Measurements from ENCODE around the gene SUFU. TPM values are rescaled to one million over a fixed set of nuclear protein-coding genes. Genes with fewer than 3 reads are reported as not detected.
"Not testable (repeated sequence)": the region's sequence is repeated elsewhere in the genome, so short reads cannot be mapped to it uniquely, and the experiment has no call there.

Gene SUFU
- total RNA-seq: 2.9 TPM

- FAIRE-seq (no peak), DNase-seq (ENCODE audit: low spot score in 2 of 2) (peak; percentile 97)
These were observed at the start of gene SUFU for GRCh38 chr10:102503264-102504178. Gene SUFU (plus strand): TSS chr10:102503972. CDS start chr10:102504153, 181 bp downstream.

- FAIRE-seq: not testable (repeated sequence)
These were observed 48.9 kb upstream of the SUFU start for GRCh38 chr10:102454662-102455487.

GRCh38 chr10:102455893-102456471 is 47.8 kb upstream of the SUFU start:
- FAIRE-seq: no peak

More at GRCh38 chr10:102454662-102455487, 48.9 kb upstream of the SUFU start:
- DNase-seq (ENCODE audit: low spot score in 2 of 2): not testable (repeated sequence)

GRCh38 chr10:102457591-102458150 is 46.1 kb upstream of the SUFU start:
- FAIRE-seq (no peak), DNase-seq (ENCODE audit: low spot score in 2 of 2) (no peak)

More at GRCh38 chr10:102455893-102456471, 47.8 kb upstream of the SUFU start:
- DNase-seq (ENCODE audit: low spot score in 2 of 2): no peak

- FAIRE-seq (no peak), DNase-seq (ENCODE audit: low spot score in 2 of 2) (no peak)
These were observed 45.1 kb upstream of the SUFU start for GRCh38 chr10:102458656-102459055.

GRCh38 chr10:102460836-102461186 is 43.0 kb upstream of the SUFU start:
- FAIRE-seq (no peak), DNase-seq (ENCODE audit: low spot score in 2 of 2) (no peak)

GRCh38 chr10:102461187-102462054 is 42.4 kb upstream of the SUFU start:
- FAIRE-seq (no peak), DNase-seq (ENCODE audit: low spot score in 2 of 2) (peak; percentile 91 to 97)

GRCh38 chr10:102462512-102463054 is 41.2 kb upstream of the SUFU start:
- DNase-seq (ENCODE audit: low spot score in 2 of 2): no peak
- no peak for FAIRE-seq

GRCh38 chr10:102463983-102464382 is 39.8 kb upstream of the SUFU start:
- no peak for DNase-seq (ENCODE audit: low spot score in 2 of 2)
- FAIRE-seq: no peak

- FAIRE-seq (no peak), DNase-seq (ENCODE audit: low spot score in 2 of 2) (no peak)
These were observed 38.3 kb upstream of the SUFU start for GRCh38 chr10:102465466-102465865.

- FAIRE-seq (no peak), DNase-seq (ENCODE audit: low spot score in 2 of 2) (no peak)
These were observed 36.5 kb upstream of the SUFU start for GRCh38 chr10:102467318-102467717.

GRCh38 chr10:102467971-102468438 is 35.8 kb upstream of the SUFU start:
- DNase-seq (ENCODE audit: low spot score in 2 of 2) (no peak), FAIRE-seq (no peak)

- DNase-seq (ENCODE audit: low spot score in 2 of 2) (no peak), FAIRE-seq (no peak)
These were observed 35.1 kb upstream of the SUFU start for GRCh38 chr10:102468683-102469082.

- no peak for FAIRE-seq
- no peak for DNase-seq (ENCODE audit: low spot score in 2 of 2)
These were observed 32.9 kb upstream of the SUFU start for GRCh38 chr10:102470579-102471546.

GRCh38 chr10:102473445-102474331 is 30.1 kb upstream of the SUFU start:
- DNase-seq (ENCODE audit: low spot score in 2 of 2) (no peak), FAIRE-seq (no peak)

- FAIRE-seq: no peak
- DNase-seq (ENCODE audit: low spot score in 2 of 2): no peak
These were observed 28.2 kb upstream of the SUFU start for GRCh38 chr10:102475451-102476040.
